Medulla oblongata (tissue), 1 donor: Measurements from ENCODE around the gene SORT1.
A peak's percentile ranks its signal among the peaks of the same experiment; 100 is the strongest.
"Not testable (repeated sequence)": the region's sequence is repeated elsewhere in the genome, so short reads cannot be mapped to it uniquely, and the experiment has no call there.

Experiments used
- DNase-seq: peaks from one replicate; pipeline ENCODE4 v3.0.0-alpha.2; 2015; ENCODE audit errors: extremely low spot score

Gene SORT1

GRCh38 chr1:109379907-109380306, 17.8 kb downstream of the SORT1 start:
- no peak for DNase-seq

- no peak for DNase-seq
These were observed 18.3 kb downstream of the SORT1 start for GRCh38 chr1:109379422-109379821.

- no peak for DNase-seq
These were observed 20.0 kb downstream of the SORT1 start for GRCh38 chr1:109377698-109378097.

GRCh38 chr1:109373696-109374095, 24.0 kb downstream of the SORT1 start:
- not testable (repeated sequence) for DNase-seq

GRCh38 chr1:109373126-109373525, 24.6 kb downstream of the SORT1 start:
- peak; percentile 55 for DNase-seq

- DNase-seq: no peak
These were observed 25.4 kb downstream of the SORT1 start for GRCh38 chr1:109372281-109372680.

GRCh38 chr1:109371341-109371739, 26.4 kb downstream of the SORT1 start:
- DNase-seq: peak; percentile 80

- DNase-seq: peak; percentile 58
These were observed 26.9 kb downstream of the SORT1 start for GRCh38 chr1:109370712-109371340.

- peak; percentile 62 for DNase-seq
These were observed 28.5 kb downstream of the SORT1 start for GRCh38 chr1:109369167-109369746.

GRCh38 chr1:109368464-109368863, 29.3 kb downstream of the SORT1 start:
- no peak for DNase-seq

GRCh38 chr1:109367626-109368025, 30.1 kb downstream of the SORT1 start:
- DNase-seq: no peak

GRCh38 chr1:109365642-109366204, 32.0 kb downstream of the SORT1 start:
- no peak for DNase-seq

GRCh38 chr1:109361649-109362048, 36.1 kb downstream of the SORT1 start:
- no peak for DNase-seq

GRCh38 chr1:109361069-109361468, 36.6 kb downstream of the SORT1 start:
- DNase-seq: peak; percentile 51

GRCh38 chr1:109357616-109358015, 40.1 kb downstream of the SORT1 start:
- no peak for DNase-seq

- no peak for DNase-seq
These were observed 40.8 kb downstream of the SORT1 start for GRCh38 chr1:109356915-109357314.

- DNase-seq: no peak
These were observed 41.2 kb downstream of the SORT1 start for GRCh38 chr1:109356505-109356904.

- no peak for DNase-seq
These were observed 42.8 kb downstream of the SORT1 start for GRCh38 chr1:109354929-109355328.

GRCh38 chr1:109351457-109351856, 46.3 kb downstream of the SORT1 start:
- DNase-seq: no peak

GRCh38 chr1:109350655-109351054, 47.1 kb downstream of the SORT1 start:
- DNase-seq: no peak

GRCh38 chr1:109350182-109350581, 47.5 kb downstream of the SORT1 start:
- DNase-seq: no peak

- DNase-seq: no peak
These were observed 50.2 kb downstream of the SORT1 start for GRCh38 chr1:109347511-109347910.
